IMR-90 (cell line): ENCODE data around the gene SUGCT. TPM values are rescaled to one million over a fixed set of nuclear protein-coding genes. Genes with fewer than 3 reads are reported as not detected.

Source experiments
- ATAC-seq: fragments of 200-7000 bp; cut with Tn5 transposase; 2 replicates; pipeline ENCODE4 v1.9.1; 2020; ENCODE audit warnings: low read depth, mild to moderate bottlenecking, moderate library complexity
- BruUV-seq: library from RNA; stranded (reverse); fragments of 400-500 nt; replicated peaks from 2 replicates; lab custom pipeline; 2021; lab: Mats Ljungman, UMichigan
- CTCF ChIA-PET: fragments of 300-600 bp; formaldehyde crosslinking; extraction: SDS; loops from one replicate; lab custom pipeline; 2021; ENCODE audit warnings: antibody characterized with exemption; lab: Yijun Ruan, JAX
- POLR2A ChIA-PET: fragments of 300-600 bp; sonication (Branson Sonifier 250); formaldehyde crosslinking; loops from one replicate; lab custom pipeline; 2022; ENCODE audit warnings: antibody characterized with exemption; ENCODE audit not compliant: unreplicated experiment; lab: Charles Lee
- DNase-seq: peaks from one replicate; pipeline ENCODE4 v3.0.0; 2013
- H2AFZ ChIP-seq: replicated peaks from 2 replicates; pipeline ENCODE3; 2013; ENCODE audit warnings: low read length, mild to moderate bottlenecking; ENCODE audit not compliant: poor library complexity
- H2AK5ac ChIP-seq: 2 replicates; pipeline ENCODE4 v1.6.1; 2013; ENCODE audit warnings: low read depth, low read length, inconsistent platforms
- H2AK9ac ChIP-seq: replicated peaks from 2 replicates; pipeline ENCODE3; 2013; ENCODE audit warnings: mild to moderate bottlenecking, low read depth, low read length, moderate library complexity; ENCODE audit not compliant: poor library complexity
- H2BK120ac ChIP-seq: 2 replicates; pipeline ENCODE4 v1.6.1; 2013; ENCODE audit warnings: low read depth, low read length, inconsistent platforms
- H2BK15ac ChIP-seq: 3 replicates; pipeline ENCODE4 v1.6.1; 2013; ENCODE audit warnings: low read depth, low read length, inconsistent platforms
- H2BK20ac ChIP-seq: 2 replicates; pipeline ENCODE4 v1.6.1; 2013; ENCODE audit warnings: low read depth, mild to moderate bottlenecking, inconsistent platforms, low read length, moderate library complexity
- H2BK5ac ChIP-seq: 2 replicates; pipeline ENCODE4 v1.6.1; 2013; ENCODE audit warnings: mild to moderate bottlenecking, low read depth, low read length, inconsistent platforms; ENCODE audit not compliant: poor library complexity, severe bottlenecking
- H3K14ac ChIP-seq: replicated peaks from 2 replicates; pipeline ENCODE4 v1.6.1; 2013; ENCODE audit warnings: low read depth, low read length, inconsistent platforms
- H3K18ac ChIP-seq: 2 replicates; pipeline ENCODE4 v1.6.1; 2013; ENCODE audit warnings: low read depth, low read length, control low read depth
- H3K23ac ChIP-seq: 2 replicates; pipeline ENCODE4 v1.6.1; 2013; ENCODE audit warnings: low read depth, low read length, inconsistent platforms
- H3K27ac ChIP-seq: 2 replicates; pipeline ENCODE4 v1.5.1; 2013; ENCODE audit warnings: mild to moderate bottlenecking, control low read depth, low read length; ENCODE audit not compliant: insufficient read depth
- H3K27me3 ChIP-seq: 2 replicates; pipeline ENCODE4 v1.6.1; 2013; ENCODE audit warnings: low read length; ENCODE audit not compliant: control insufficient read depth, insufficient read depth
- H3K36me3 ChIP-seq: 2 replicates; pipeline ENCODE4 v1.6.1; 2013; ENCODE audit warnings: low read length, mixed read lengths; ENCODE audit not compliant: control insufficient read depth, insufficient read depth
- H3K4ac ChIP-seq: 2 replicates; pipeline ENCODE4 v1.6.1; 2013; ENCODE audit warnings: low read depth, low read length, inconsistent platforms
- H3K4me1 ChIP-seq: 2 replicates; pipeline ENCODE4 v1.6.1; 2013; ENCODE audit warnings: low read length, mixed read lengths; ENCODE audit not compliant: control insufficient read depth, insufficient read depth
- H3K4me2 ChIP-seq: 2 replicates; pipeline ENCODE4 v1.6.1; 2013; ENCODE audit warnings: low read depth, mild to moderate bottlenecking, control low read depth, low read length, moderate library complexity
- H3K4me3 ChIP-seq: 2 replicates; pipeline ENCODE4 v1.5.1; 2013; ENCODE audit warnings: low read depth, mild to moderate bottlenecking, control low read depth, low read length, moderate library complexity; ENCODE audit not compliant: insufficient read depth
- H3K56ac ChIP-seq: 2 replicates; pipeline ENCODE4 v1.6.1; 2013; ENCODE audit warnings: low read length, inconsistent platforms; ENCODE audit not compliant: insufficient read depth; ENCODE audit errors: extremely low read depth
- H3K79me1 ChIP-seq, 2 experiments: 2 replicates each; pipeline ENCODE4 v1.6.1; 2013; ENCODE audit warnings: low read length in 2 of 2, inconsistent platforms in 1 of 2, low read depth in 1 of 2
- H3K9ac ChIP-seq: 2 replicates; pipeline ENCODE4 v1.6.1; 2013; ENCODE audit warnings: low read depth, low read length, control low read depth
- H3K9me1 ChIP-seq: 2 replicates; pipeline ENCODE4 v1.6.1; 2013; ENCODE audit warnings: low read length, inconsistent platforms; ENCODE audit not compliant: insufficient read depth
- H3K9me3 ChIP-seq: 2 replicates; pipeline ENCODE4 v1.6.1; 2013; ENCODE audit warnings: low read length; ENCODE audit not compliant: control insufficient read depth, insufficient read depth
- H4K20me1 ChIP-seq: 2 replicates; pipeline ENCODE4 v1.6.1; 2013; ENCODE audit warnings: low read length, inconsistent platforms; ENCODE audit not compliant: insufficient read depth
- H4K5ac ChIP-seq: 2 replicates; pipeline ENCODE4 v1.6.1; 2013; ENCODE audit warnings: mild to moderate bottlenecking, low read depth, low read length, control low read depth
- H4K8ac ChIP-seq, 2 experiments: 2 replicates each; pipeline ENCODE4 v1.6.1; 2013; ENCODE audit warnings: low read depth in 2 of 2, low read length in 2 of 2, control low read depth in 1 of 2, inconsistent platforms in 1 of 2
- H4K91ac ChIP-seq: 2 replicates; pipeline ENCODE4 v1.6.1; 2013; ENCODE audit warnings: low read depth, low read length, inconsistent platforms; ENCODE audit not compliant: insufficient read depth
- BHLHE40 ChIP-seq: fragments of 150-350 bp; IDR thresholded peaks from 2 replicates; pipeline ENCODE4 v1.6.1; 2016; ENCODE audit warnings: mild to moderate bottlenecking, low read depth, low read length
- CEBPB ChIP-seq: IDR thresholded peaks from 2 replicates; pipeline ENCODE4 v1.6.1; 2012; ENCODE audit warnings: low read depth, low read length, improper control_type of control experiment
- CTCF ChIP-seq: conservative IDR thresholded peaks from 2 replicates; pipeline ENCODE4 v1.5.1; 2012; ENCODE audit warnings: mild to moderate bottlenecking, low read depth, low read length, improper control_type of control experiment
- MAFK ChIP-seq: IDR thresholded peaks from 2 replicates; pipeline ENCODE4 v1.6.1; 2012; ENCODE audit warnings: low read depth, low read length, improper control_type of control experiment
- MXI1 ChIP-seq: IDR thresholded peaks from 2 replicates; pipeline ENCODE4 v1.6.1; 2012; ENCODE audit warnings: low read depth, mild to moderate bottlenecking, low read length, moderate library complexity, borderline replicate concordance
- NFE2L2 ChIP-seq: fragments of 150-350 bp; IDR thresholded peaks from 2 replicates; pipeline ENCODE4 v1.6.1; 2016; ENCODE audit warnings: low read depth, mild to moderate bottlenecking, low read length
- POLR2A ChIP-seq: IDR thresholded peaks from 2 replicates; pipeline ENCODE4 v1.6.1; 2012; ENCODE audit warnings: mild to moderate bottlenecking, low read depth, low read length
- RAD21 ChIP-seq: IDR thresholded peaks from 2 replicates; pipeline ENCODE4 v1.6.1; 2012; ENCODE audit warnings: low read length, improper control_type of control experiment
- RFX5 ChIP-seq: IDR thresholded peaks from 2 replicates; pipeline ENCODE4 v1.8.0; 2012; ENCODE audit warnings: low read depth, mild to moderate bottlenecking, low read length, moderate library complexity
- WGBS, 2 experiments: methylation state at CpG; one replicate each; pipeline versions ENCODE4 v1.1.5 to v1.1.7; 2013; ENCODE audit warnings: missing lambda C conversion rate in 2 of 2; ENCODE audit not compliant: insufficient read length in 1 of 2; ENCODE audit errors: extremely low coverage in 2 of 2; 5-methylcytosine and 5-hydroxymethylcytosine counted together
- dilution Hi-C: fragments of 300-500 bp; cut with HindIII; formaldehyde crosslinking; loops from one replicate; pipeline ENCODE4 v1.14.3; 2018; ENCODE audit warnings: low sequenced_read_pairs; ENCODE audit not compliant: unreplicated experiment
- in situ Hi-C: fragments of 300-500 bp; cut with MboI; formaldehyde crosslinking; loops from 3 replicates; pipeline ENCODE4 v1.14.3; 2019; ENCODE audit warnings: low sequenced_read_pairs, inconsistent platforms, mixed read lengths
- intact Hi-C: fragments of 100-400 bp; cut with micrococcal nuclease; formaldehyde crosslinking; loops from 2 replicates; pipeline ENCODE4 v1.10.0; 2022
- polyA plus RNA-seq, 3 experiments: library from polyadenylated mRNA; depleted of rRNA; stranded (reverse); fragments of >200 nt; gene quantifications; 2 replicates each; pipeline ENCODE4 v1.2.3, GENCODE V29; 2012; ENCODE audit warnings: low replicate concordance in 1 of 3
- total RNA-seq: library from RNA; depleted of rRNA; stranded (reverse); fragments of >200 nt; gene quantifications from 2 replicates; pipeline ENCODE4 v1.2.3, GENCODE V29; 2012

SUGCT gene
- total and polyA plus RNA-seq, 2 of the 4 experiments (the other 2 are of a cell fraction) = 5.9 to 8.3 TPM

DNA sequence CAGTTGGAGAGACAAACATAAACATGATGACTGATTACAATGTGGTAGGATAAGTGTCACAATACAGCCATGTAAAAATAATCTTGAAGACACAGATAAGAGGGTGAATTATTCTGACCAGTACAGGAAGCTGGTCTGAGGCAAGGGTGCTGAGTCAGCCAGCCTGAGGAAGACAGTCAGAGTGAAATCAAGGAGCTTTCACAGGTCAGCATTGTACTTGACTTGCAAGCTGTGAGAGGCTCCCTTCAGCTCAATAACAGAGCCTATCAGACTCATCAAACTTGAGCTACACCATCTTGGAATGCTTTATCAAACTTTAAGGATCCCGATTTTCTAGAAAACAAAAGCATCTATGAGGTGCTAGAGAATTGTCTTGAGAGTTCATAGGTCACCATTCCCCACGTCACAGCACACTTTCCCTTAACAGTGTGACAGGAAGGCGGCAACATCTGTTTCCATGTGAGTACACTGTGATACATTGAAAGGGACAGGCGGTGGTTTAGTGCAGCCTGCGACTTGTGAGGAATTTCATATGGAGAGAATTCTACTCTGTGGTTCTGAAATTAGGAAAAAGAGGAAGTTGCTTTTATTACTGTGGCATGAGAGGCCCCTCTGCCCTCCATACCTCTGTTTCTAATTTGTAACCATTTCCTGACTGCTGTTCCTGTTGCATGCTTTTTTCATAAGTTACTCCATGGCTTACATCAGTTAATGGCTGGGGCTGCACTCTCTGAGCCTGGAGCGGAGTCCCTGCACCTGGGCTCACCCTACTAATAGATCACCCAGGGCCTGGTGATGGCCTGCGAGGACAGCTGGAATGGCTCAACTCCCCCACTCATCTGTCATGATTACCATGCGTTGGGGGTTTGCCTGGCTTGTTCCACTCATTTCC is 417.1 kb downstream of the SUGCT start:
- H3K4me2 ChIP-seq = peak overlapping the region; percentile 43; the same call in 1 of the 2 replicates
- peak; percentile 97 for ATAC-seq

More for the DNA sequence above, 417.1 kb downstream of the SUGCT start:
- CTCF ChIA-PET = interaction anchor here (0.5 to 0.7 kb wide), 2 partner anchors 80 to 1305 kb away, joined by 3 to 4 read pairs; no protein-coding TSS in a partner anchor
- Histone ChIP-seq H2BK5ac (peak overlapping the region; percentile 3), H4K8ac (peak overlapping the region in 1 of 2 experiments; percentile 7; a peak in 1 of 4 replicates), H2AFZ (no peak overlapping the region), H2BK120ac (0 out of 2 replicates have a peak overlapping the region, but pooled peaks have one; percentile 2), H2AK9ac (peak overlapping the region; percentile 58), H3K9me3 (no peaks in the 10 kb centered on the region), H3K27me3 (no peaks in the 10 kb centered on the region), H4K20me1 (no peaks in the 10 kb centered on the region), H4K5ac (peak overlapping the region; percentile 32; the same call in 1 of the 2 replicates), H3K23ac (no peak overlapping the region), H3K9ac (no peak overlapping the region), H3K14ac (peak overlapping the region; percentile 64; the same call in 1 of the 2 replicates), H3K18ac (0 out of 2 replicates have a peak overlapping the region, but pooled peaks have one; percentile 35), H3K4me1 (peaks cover 9% of the 10 kb centered on the region), H2AK5ac (peak overlapping the region; percentile 51; the same call in 1 of the 2 replicates), H3K36me3 (no peaks in the 10 kb centered on the region), H4K91ac (no peak overlapping the region), H3K27ac (no peak overlapping the region), H3K4me3 (no peak overlapping the region), H2BK20ac (0 out of 2 replicates have a peak overlapping the region, but pooled peaks have one; percentile 25), H2BK15ac (peak overlapping the region; percentile 46; the same call in 1 of the 3 replicates), H3K56ac (no peak overlapping the region), H3K9me1 (peaks cover 7% of the 10 kb centered on the region), H3K4ac (0 out of 2 replicates have a peak overlapping the region, but pooled peaks have one; percentile 19), H3K79me1 (no peaks in the 10 kb centered on the region)
- peak; percentile 88 for DNase-seq
- POLR2A ChIA-PET = no interaction called here
- no TSS peak for BruUV-seq
- no peak for TF ChIP-seq BHLHE40
- TF ChIP-seq MAFK = peak; percentile 93
- 0 out of 2 replicates have a peak, but pooled peaks have one; percentile 6 for TF ChIP-seq NFE2L2
- TF ChIP-seq RFX5 = no peak
- TF ChIP-seq MXI1 = no peak
- peak; percentile 85 for TF ChIP-seq CEBPB
- TF ChIP-seq CTCF = no peak
- no peak for TF ChIP-seq RAD21
- TF ChIP-seq POLR2A = no peak
- no CpG with 5 or more reads among the region's 8 CpGs for WGBS, 2 experiments
- dilution Hi-C loops (no loop called here), in situ Hi-C loops (no loop called here), intact Hi-C loops (no loop called here)
